C4-2B (cell line): ENCODE measurements around the gene EVC2.

Source experiments
- H3K27ac ChIP-seq: fragments of 450-650 bp; 2 replicates; pipeline ENCODE4 v1.5.1; 2017
- CTCF ChIP-seq: fragments of 450-650 bp; conservative IDR thresholded peaks from 2 replicates; pipeline ENCODE4 v1.5.1; 2017; ENCODE audit warnings: mild to moderate bottlenecking
- ZFX ChIP-seq: fragments of 450-650 bp; IDR thresholded peaks from 2 replicates; pipeline ENCODE4 v1.6.1; 2017

EVC2 gene

GRCh38 chr4:5666741-5667140, 41.6 kb downstream of the EVC2 start:
- H3K27ac ChIP-seq: no peak overlapping the region
- TF ChIP-seq CTCF (no peak), ZFX (no peak)

- TF ChIP-seq ZFX: no peak
- no peak for TF ChIP-seq CTCF
These were observed 43.6 kb downstream of the EVC2 start for GRCh38 chr4:5664778-5665177.

GRCh38 chr4:5662555-5662954, 45.8 kb downstream of the EVC2 start:
- no peak overlapping the region for H3K27ac ChIP-seq
- no peak for TF ChIP-seq ZFX
- no peak for TF ChIP-seq CTCF

More at GRCh38 chr4:5664778-5665177, 43.6 kb downstream of the EVC2 start:
- H3K27ac ChIP-seq: no peak overlapping the region

- TF ChIP-seq CTCF: no peak
- no peak for TF ChIP-seq ZFX
- no peak overlapping the region for H3K27ac ChIP-seq
These were observed 47.1 kb downstream of the EVC2 start for GRCh38 chr4:5661237-5661636.

- no peak for TF ChIP-seq CTCF
- TF ChIP-seq ZFX: no peak
- H3K27ac ChIP-seq: no peak overlapping the region
These were observed 48.2 kb downstream of the EVC2 start for GRCh38 chr4:5660185-5660584.

- no peak overlapping the region for H3K27ac ChIP-seq
- TF ChIP-seq CTCF: no peak
- no peak for TF ChIP-seq ZFX
These were observed 49.4 kb downstream of the EVC2 start for GRCh38 chr4:5658974-5659373.

- TF ChIP-seq CTCF (no peak), ZFX (no peak)
- no peak overlapping the region for H3K27ac ChIP-seq
These were observed 51.9 kb downstream of the EVC2 start for GRCh38 chr4:5656415-5656814.
